NCI-H345 treated with DMSO at 0.1 percent for 48 hours (cell line): ENCODE results near the gene TAS2R14.

ENCODE experiments used
- DNase-seq: peaks from one replicate; lab custom pipeline; 2025; ENCODE audit not compliant: unreplicated experiment; lab: John Stamatoyannopoulos, UW

The TAS2R14 gene

DNA sequence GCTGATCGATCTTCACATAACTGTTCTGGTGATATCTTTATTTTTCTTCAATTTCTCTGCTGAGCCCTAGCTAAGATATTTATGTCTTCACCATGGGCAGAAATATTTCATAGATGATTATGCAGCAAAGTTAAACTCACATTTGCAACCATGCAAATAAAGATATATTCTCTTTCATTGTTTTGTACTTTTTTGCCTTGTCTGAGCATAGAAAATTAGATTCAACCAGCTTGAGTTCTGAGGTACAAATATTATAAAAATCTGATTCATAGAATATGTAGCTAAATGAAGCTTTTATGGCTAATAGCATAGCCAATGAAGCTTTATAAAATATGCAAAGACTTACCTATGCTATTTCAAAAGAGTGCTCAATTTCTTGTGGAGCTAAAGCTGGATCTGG lies 29.6 kb downstream of the TAS2R14 start, which contains the start of gene TAS2R13:
Gene TAS2R13 (minus strand): TSS at position 101 of the 400 bp plus-strand sequence. CDS start 264 bp downstream, outside the sequence.
- DNase-seq, result no peak

DNA sequence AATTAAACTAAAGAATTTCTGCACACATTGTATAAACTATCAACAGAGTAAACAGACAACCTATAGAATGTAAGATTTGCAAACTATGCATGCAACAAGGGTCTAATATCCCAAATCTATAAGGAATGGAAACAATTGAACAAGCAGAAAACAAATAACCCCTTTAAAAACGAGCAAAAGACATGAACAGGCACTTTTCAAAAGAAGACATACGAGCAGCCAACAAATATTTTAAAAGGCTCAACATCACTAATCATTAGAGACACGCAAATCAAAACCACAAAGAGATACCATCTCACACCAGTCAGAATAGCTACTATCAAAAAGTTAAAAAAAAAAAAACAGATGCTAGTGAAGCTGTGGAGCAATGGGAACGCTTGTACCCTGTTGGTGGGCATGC lies 34.4 kb downstream of the TAS2R14 start:
- DNase-seq, result no peak

DNA sequence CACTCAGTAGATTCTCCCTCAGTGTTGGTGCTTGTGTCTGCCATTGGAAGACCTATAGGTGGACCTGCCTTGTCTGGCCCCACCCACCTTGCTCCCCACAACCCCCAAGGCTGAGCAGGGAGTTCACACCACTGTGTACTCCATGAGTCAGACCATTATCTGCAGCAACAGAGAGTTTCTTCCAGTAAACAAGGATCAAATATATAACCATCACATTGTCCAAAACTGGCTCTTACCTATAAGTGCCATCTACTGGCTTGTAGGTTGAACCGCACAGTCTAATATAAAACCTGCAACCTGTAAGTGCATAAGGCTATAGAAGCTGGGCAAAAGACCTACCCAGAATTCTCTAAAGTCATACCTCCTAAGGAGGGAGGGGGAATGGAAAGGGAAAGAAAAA lies 37.6 kb downstream of the TAS2R14 start:
- no peak for DNase-seq

DNA sequence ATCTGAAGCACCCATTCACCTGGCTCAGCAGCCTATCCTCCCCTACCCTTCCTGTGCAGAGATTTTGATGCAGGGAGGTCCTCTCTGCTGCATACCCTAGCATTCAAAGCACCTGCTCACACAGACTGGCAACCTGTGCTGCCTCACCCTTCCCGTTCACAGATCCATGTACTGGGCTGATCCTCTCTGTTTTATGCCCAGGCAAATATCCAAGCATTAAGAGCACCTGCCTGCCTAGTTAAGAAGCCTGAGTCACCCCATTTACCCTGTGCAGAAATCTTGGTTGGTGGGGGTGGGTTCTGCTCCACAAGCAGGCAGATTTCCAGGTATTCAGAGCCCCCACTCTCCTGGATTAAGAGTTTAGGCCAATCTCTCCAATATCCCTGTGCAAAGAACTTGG lies 38.1 kb downstream of the TAS2R14 start:
- DNase-seq, result no peak

DNA sequence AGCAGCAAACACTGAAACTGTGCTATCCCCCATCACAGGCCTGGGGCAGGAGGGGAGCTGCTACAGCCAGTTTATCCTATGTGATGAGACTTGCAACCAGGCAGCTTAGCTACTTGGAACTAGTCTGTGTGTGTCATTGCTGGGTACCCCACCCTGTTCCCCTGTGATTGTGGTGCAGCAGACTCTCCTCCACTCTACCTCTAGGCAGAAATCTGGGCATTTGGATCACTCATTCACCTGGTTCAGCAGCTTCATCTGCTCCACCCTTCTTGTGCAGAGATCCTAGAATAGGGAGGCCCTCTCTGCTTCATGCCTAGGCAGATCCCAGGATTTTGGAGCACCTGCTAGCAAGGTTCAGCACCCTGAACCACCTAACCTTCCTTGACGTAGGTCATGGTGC lies 38.5 kb downstream of the TAS2R14 start:
- no peak for DNase-seq

DNA sequence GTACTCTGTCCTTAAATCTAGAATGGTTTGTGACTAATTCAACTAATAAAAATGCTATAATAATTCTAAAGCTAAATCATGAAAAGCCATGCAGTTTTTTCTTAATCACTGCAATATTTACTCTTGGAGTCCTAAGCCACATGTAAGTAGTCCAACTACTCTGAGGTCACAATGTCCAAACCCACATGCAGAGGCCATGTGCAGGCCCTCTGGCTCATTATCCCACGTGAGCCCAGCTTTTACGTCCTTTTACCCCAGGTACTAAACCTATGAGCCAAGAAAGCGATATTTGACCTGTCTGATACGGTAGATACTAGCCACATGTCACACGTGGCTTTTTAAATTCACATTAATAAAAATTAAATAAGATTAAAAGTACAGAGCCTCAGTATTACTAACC lies 42.2 kb downstream of the TAS2R14 start:
- no peak for DNase-seq

DNA sequence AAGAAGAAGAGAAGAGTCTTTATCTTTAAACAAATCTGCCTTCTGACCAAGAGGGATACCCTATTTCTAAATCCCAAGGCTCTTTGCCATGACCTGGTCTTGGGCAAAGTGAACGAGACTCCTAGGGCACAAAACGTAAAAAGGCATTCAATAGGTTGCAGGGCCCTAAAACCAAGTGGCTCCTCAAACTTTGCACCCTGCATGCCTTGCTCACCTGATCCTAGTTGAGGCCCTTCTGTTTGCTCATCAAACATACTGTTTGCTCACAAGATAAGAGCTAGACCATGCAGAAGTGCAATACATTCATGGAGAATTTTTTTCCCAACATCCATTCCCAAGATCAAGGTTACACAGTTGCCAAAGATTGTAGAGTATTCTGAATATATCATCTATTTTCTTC lies 47.1 kb downstream of the TAS2R14 start:
- no peak for DNase-seq

DNA sequence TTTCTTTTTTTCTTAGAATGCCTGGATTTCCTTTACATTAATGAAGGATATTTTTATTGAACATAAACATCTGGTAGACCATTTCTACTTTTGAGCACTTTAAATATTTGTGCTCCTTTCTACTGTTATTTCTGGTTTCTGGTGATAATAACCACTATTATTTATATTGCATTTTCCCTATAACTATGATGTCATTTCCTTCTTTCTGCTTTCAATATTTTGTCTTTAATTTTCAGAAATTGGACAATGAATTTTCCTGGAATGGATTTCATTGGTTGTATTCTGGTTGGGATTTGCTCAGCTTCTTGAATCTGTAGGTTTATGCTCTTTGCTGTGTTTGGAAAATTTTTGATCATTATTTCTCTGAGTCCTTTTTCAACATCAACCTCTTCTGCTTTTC lies 49.8 kb downstream of the TAS2R14 start:
- no peak for DNase-seq
